Measurements from ENCODE around the gene KCTD3. TPM values are rescaled to one million over a fixed set of nuclear protein-coding genes. Genes with fewer than 3 reads are reported as not detected.
A peak's percentile ranks its signal among the peaks of the same experiment; 100 is the strongest.

The KCTD3 gene
- total RNA-seq, 4 donors from 2014 or later: 68.5 to 125 (median 100) TPM

- DNase-seq: no peak
- no peaks in the 10 kb centered on the region for H3K9me3 ChIP-seq
- peaks cover 0 to 36% (median 0%) of the 10 kb centered on the region in 3 donors for H3K36me3 ChIP-seq
- H3K27me3 ChIP-seq: no peaks in the 10 kb centered on the region
- no peak overlapping the region for H3K27ac ChIP-seq
- TF ChIP-seq CTCF (IDR thresholded peaks at IDR 0.05) (no peak), POLR2A (IDR thresholded peaks at IDR 0.05) (no peak)
- no peaks in the 10 kb centered on the region for H3K4me1 ChIP-seq
- H3K4me3 ChIP-seq: no peak overlapping the region
Observed at GRCh38 chr1:215623162-215623561, 56.1 kb downstream of the KCTD3 start.

GRCh38 chr1:215625949-215626348 lies 58.8 kb downstream of the KCTD3 start:
- Histone ChIP-seq H3K27me3 (no peaks in the 10 kb centered on the region), H3K9me3 (no peaks in the 10 kb centered on the region), H3K4me3 (no peak overlapping the region), H3K36me3 (peaks cover 0 to 17% (median 0%) of the 10 kb centered on the region in 3 donors), H3K4me1 (no peaks in the 10 kb centered on the region), H3K27ac (no peak overlapping the region)
- TF ChIP-seq CTCF (IDR thresholded peaks at IDR 0.05) (no peak), POLR2A (IDR thresholded peaks at IDR 0.05) (no peak)
- no peak for DNase-seq

GRCh38 chr1:215631040-215631439 lies 63.9 kb downstream of the KCTD3 start:
- DNase-seq: no peak
- no peaks in the 10 kb centered on the region for H3K27me3 ChIP-seq
- H3K27ac ChIP-seq: no peak overlapping the region
- no peak for TF ChIP-seq CTCF (IDR thresholded peaks at IDR 0.05)
- no peak for TF ChIP-seq POLR2A (IDR thresholded peaks at IDR 0.05)
- H3K4me3 ChIP-seq: no peak overlapping the region
- H3K9me3 ChIP-seq: no peaks in the 10 kb centered on the region
- H3K36me3 ChIP-seq: no peaks in the 10 kb centered on the region
- H3K4me1 ChIP-seq: peaks cover 0 to 5% (median 0%) of the 10 kb centered on the region in 4 donors

- TF ChIP-seq POLR2A (IDR thresholded peaks at IDR 0.05): no peak
- TF ChIP-seq CTCF (IDR thresholded peaks at IDR 0.05): no peak
- no peak for DNase-seq
- peaks cover 0 to 7% (median 0%) of the 10 kb centered on the region in 4 donors for H3K4me1 ChIP-seq
Observed at GRCh38 chr1:215631489-215631888, 64.4 kb downstream of the KCTD3 start.

GRCh38 chr1:215635827-215636226 lies 68.7 kb downstream of the KCTD3 start:
- DNase-seq: peak in 2 of 3 donors; percentile 70 to 80
- peak overlapping the region in 1 of 4 donors; percentile 6 for H3K4me3 ChIP-seq
- no peak for TF ChIP-seq POLR2A (IDR thresholded peaks at IDR 0.05)

More at GRCh38 chr1:215631489-215631888, 64.4 kb downstream of the KCTD3 start:
- no peaks in the 10 kb centered on the region for H3K36me3 ChIP-seq
- no peaks in the 10 kb centered on the region for H3K9me3 ChIP-seq
- H3K27ac ChIP-seq: no peak overlapping the region
- H3K4me3 ChIP-seq: no peak overlapping the region
- no peaks in the 10 kb centered on the region for H3K27me3 ChIP-seq

GRCh38 chr1:215636258-215636965 lies 69.3 kb downstream of the KCTD3 start:
- H3K4me3 ChIP-seq: no peak overlapping the region
- no peaks in the 10 kb centered on the region for H3K27me3 ChIP-seq
- H3K27ac ChIP-seq: peak overlapping the region; percentile 8 to 83 (median 70)
- peaks cover 0 to 11% (median 0%) of the 10 kb centered on the region in 4 donors for H3K4me1 ChIP-seq
- TF ChIP-seq CTCF (IDR thresholded peaks at IDR 0.05): no peak
- no peak for TF ChIP-seq POLR2A (IDR thresholded peaks at IDR 0.05)
- no peaks in the 10 kb centered on the region for H3K36me3 ChIP-seq
- peak in 1 of 3 donors; percentile 55 for DNase-seq
- H3K9me3 ChIP-seq: no peaks in the 10 kb centered on the region

More at GRCh38 chr1:215635827-215636226, 68.7 kb downstream of the KCTD3 start:
- Histone ChIP-seq H3K9me3 (no peaks in the 10 kb centered on the region), H3K36me3 (no peaks in the 10 kb centered on the region), H3K27me3 (no peaks in the 10 kb centered on the region), H3K4me1 (peaks cover 0 to 13% (median 0%) of the 10 kb centered on the region in 4 donors), H3K27ac (peak overlapping the region in 3 of 4 donors; percentile 70 to 83 (median 70))
